ENCODE results near the gene SEC23B. TPM values are rescaled to one million over a fixed set of nuclear protein-coding genes. Genes with fewer than 3 reads are reported as not detected.

The SEC23B gene
- total and polyA plus RNA-seq, 2 of the 13 experiments (the other 11 are each of a cell fraction or from before 2014, with no cell fraction given) = 114 to 120 TPM

DNA sequence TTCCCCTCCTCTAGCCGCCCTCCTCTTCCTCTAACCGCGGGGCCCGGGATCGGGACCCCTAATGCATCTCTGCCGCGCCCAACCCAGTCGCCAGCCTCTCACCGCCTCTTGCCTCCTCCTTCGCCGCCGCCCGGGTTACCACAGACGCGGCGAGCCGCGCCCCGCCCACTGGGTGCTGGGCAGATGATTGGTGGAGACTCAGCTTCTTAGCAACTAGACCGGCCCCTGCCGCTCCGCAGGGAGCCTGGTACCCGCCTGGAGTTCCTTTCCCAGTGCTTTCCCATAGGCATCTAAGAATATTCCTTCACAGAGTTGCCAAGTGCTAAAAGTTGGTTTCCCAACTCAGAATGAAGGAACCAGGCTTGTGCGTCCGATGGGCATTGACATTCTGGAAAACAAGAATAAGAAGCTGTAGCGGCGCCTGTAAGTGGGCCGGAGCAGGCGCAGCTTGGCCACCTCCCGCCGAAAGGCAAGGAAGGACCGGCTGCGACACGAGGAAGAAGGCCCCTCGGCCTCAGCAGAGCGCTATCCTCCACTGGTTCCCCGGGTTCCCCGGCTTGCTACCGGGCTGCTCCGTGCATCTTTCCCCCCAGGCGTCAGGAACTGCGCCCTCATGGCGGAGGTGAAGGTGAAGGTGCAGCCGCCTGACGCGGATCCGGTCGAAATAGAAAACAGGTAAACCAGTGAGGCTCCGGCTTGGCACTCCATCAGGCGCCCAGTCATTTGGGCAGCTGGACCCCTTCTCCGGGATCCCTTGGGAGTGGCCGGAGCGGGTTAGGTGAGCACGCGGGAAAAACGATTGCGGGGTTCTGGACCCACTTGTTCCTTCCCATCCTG lies 40.6 kb upstream of the SEC23B start, which contains the start of the genes DZANK1 and POLR3F (continued):
- TF ChIP-seq, protein P1, sequence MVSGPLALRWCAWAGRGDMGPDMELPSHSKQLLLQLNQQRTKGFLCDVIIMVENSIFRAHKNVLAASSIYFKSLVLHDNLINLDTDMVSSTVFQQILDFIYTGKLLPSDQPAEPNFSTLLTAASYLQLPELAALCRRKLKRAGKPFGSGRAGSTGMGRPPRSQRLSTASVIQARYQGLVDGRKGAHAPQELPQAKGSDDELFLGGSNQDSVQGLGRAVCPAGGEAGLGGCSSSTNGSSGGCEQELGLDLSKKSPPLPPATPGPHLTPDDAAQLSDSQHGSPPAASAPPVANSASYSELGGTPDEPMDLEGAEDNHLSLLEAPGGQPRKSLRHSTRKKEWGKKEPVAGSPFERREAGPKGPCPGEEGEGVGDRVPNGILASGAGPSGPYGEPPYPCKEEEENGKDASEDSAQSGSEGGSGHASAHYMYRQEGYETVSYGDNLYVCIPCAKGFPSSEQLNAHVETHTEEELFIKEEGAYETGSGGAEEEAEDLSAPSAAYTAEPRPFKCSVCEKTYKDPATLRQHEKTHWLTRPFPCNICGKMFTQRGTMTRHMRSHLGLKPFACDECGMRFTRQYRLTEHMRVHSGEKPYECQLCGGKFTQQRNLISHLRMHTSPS (CRISPR knock-in tag; IDR thresholded peaks at IDR 0.05; ENCODE audit: low read depth) = no peak
- TF ChIP-seq SRF (IDR thresholded peaks at IDR 0.05; ENCODE audit: low read depth, low read length) (peak; percentile 86), ZFYVE20 (CRISPR knock-in tag; IDR thresholded peaks at IDR 0.05; ENCODE audit: borderline replicate concordance, low read depth) (no peak), PRPF4 (IDR thresholded peaks at IDR 0.05; ENCODE audit: low read depth, low read length, poor library complexity, severe bottlenecking) (no peak), ZNF776 (CRISPR knock-in tag; IDR thresholded peaks at IDR 0.05) (no peak; the same call in 1 of the 2 replicates), ZNF616 (CRISPR knock-in tag; IDR thresholded peaks at IDR 0.05; ENCODE audit: low read depth) (no peak), SUZ12 (IDR thresholded peaks at IDR 0.05; ENCODE audit: low read depth, low read length) (no peak), KAT2B (IDR thresholded peaks at IDR 0.05; ENCODE audit: borderline replicate concordance, low read depth, low read length) (no peak), NR1H2 (CRISPR knock-in tag; IDR thresholded peaks at IDR 0.05; ENCODE audit: borderline replicate concordance, low read depth) (no peak), DPF2 (CRISPR knock-in tag; IDR thresholded peaks at IDR 0.05; ENCODE audit: borderline replicate concordance, low read depth) (no peak), ZNF256 (CRISPR knock-in tag; conservative IDR thresholded peaks at IDR 0.05) (peak; percentile 70; the same call in 1 of the 2 replicates), ZFAT (CRISPR knock-in tag; conservative IDR thresholded peaks at IDR 0.05) (peak; percentile 59; the same call in 1 of the 2 replicates)
- TF ChIP-seq, protein P2, sequence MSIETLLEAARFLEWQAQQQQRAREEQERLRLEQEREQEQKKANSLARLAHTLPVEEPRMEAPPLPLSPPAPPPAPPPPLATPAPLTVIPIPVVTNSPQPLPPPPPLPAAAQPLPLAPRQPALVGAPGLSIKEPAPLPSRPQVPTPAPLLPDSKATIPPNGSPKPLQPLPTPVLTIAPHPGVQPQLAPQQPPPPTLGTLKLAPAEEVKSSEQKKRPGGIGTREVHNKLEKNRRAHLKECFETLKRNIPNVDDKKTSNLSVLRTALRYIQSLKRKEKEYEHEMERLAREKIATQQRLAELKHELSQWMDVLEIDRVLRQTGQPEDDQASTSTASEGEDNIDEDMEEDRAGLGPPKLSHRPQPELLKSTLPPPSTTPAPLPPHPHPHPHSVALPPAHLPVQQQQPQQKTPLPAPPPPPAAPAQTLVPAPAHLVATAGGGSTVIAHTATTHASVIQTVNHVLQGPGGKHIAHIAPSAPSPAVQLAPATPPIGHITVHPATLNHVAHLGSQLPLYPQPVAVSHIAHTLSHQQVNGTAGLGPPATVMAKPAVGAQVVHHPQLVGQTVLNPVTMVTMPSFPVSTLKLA (IDR thresholded peaks at IDR 0.05) = peak; percentile 48; the same call in 1 of the 2 replicates
- TF ChIP-seq, protein P3, sequence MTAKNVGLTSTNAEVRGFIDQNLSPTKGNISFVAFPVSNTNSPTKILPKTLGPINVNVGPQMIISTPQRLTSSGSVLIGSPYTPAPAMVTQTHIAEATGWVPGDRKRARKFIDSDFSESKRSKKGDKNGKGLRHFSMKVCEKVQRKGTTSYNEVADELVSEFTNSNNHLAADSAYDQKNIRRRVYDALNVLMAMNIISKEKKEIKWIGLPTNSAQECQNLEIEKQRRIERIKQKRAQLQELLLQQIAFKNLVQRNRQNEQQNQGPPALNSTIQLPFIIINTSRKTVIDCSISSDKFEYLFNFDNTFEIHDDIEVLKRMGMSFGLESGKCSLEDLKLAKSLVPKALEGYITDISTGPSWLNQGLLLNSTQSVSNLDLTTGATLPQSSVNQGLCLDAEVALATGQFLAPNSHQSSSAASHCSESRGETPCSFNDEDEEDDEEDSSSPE (CRISPR knock-in tag; IDR thresholded peaks at IDR 0.05) = peak; percentile 62; the same call in 1 of the 2 replicates
- TF ChIP-seq, protein P4, sequence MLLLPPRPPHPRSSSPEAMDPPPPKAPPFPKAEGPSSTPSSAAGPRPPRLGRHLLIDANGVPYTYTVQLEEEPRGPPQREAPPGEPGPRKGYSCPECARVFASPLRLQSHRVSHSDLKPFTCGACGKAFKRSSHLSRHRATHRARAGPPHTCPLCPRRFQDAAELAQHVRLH (CRISPR knock-in tag; IDR thresholded peaks at IDR 0.05; ENCODE audit: borderline replicate concordance, low read depth) = peak; percentile 30; the same call in 1 of the 2 replicates
- TF ChIP-seq, protein P5, sequence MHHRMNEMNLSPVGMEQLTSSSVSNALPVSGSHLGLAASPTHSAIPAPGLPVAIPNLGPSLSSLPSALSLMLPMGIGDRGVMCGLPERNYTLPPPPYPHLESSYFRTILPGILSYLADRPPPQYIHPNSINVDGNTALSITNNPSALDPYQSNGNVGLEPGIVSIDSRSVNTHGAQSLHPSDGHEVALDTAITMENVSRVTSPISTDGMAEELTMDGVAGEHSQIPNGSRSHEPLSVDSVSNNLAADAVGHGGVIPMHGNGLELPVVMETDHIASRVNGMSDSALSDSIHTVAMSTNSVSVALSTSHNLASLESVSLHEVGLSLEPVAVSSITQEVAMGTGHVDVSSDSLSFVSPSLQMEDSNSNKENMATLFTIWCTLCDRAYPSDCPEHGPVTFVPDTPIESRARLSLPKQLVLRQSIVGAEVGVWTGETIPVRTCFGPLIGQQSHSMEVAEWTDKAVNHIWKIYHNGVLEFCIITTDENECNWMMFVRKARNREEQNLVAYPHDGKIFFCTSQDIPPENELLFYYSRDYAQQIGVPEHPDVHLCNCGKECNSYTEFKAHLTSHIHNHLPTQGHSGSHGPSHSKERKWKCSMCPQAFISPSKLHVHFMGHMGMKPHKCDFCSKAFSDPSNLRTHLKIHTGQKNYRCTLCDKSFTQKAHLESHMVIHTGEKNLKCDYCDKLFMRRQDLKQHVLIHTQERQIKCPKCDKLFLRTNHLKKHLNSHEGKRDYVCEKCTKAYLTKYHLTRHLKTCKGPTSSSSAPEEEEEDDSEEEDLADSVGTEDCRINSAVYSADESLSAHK (CRISPR knock-in tag; IDR thresholded peaks at IDR 0.05; ENCODE audit: borderline replicate concordance) = no peak
